ENCODE results near the gene MRAP.
A peak's percentile ranks its signal among the peaks of the same experiment; 100 is the strongest.

MRAP gene

DNA sequence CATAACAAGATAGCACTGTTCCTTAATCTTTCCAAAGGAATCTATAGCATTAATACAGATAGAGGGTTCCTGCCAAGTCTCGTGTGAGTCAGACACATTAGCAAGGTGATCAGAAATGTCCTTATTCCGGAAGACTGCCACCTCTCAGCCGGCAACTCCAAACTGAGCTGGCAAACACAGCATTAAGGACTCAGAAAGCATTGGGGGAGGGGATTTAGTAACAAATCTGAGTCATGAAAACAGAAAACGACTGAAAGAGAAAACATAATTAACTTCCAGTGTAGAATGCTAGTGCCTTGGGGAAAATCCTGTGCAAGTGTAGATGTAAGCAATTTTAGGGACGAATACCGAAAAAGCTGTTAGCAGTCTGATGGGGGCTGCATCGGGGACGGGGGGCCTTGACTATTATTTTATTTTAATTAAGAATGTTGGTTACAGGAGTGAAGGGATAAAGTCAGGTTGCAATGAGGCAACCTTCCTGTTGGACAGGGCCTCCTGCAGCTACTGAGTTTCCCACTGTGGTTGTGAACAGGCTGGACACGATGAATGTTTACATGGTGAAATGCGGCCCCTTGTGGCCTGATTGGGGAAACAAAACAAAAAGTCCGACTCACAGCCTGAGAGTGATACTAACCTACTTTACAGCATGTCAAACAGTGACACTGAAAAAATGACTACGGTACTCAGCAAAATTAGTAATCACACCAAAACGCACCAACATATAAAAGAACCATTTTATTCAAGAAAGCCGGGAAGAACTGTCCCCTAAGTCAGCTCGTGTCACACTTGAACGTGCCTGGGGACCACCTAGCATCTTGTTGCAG lies 40.5 kb upstream of the MRAP start (continued):
- no peak for TF ChIP-seq ZBTB11 (tag by site-specific recombination; conservative IDR thresholded peaks at IDR 0.05; ENCODE audit: low read depth)
- peak; percentile 85 for TF ChIP-seq ZNF660 (tag by site-specific recombination; IDR thresholded peaks at IDR 0.05)
- TF ChIP-seq YY2 (tag by site-specific recombination; IDR thresholded peaks at IDR 0.05): no peak
- no peak for TF ChIP-seq ZNF837 (tag by site-specific recombination; IDR thresholded peaks at IDR 0.05)
- no peak for TF ChIP-seq ZBTB21 (tag by site-specific recombination; IDR thresholded peaks at IDR 0.05)
- TF ChIP-seq ZNF692 (tag by site-specific recombination; IDR thresholded peaks at IDR 0.05): 0 out of 2 replicates have a peak, but pooled peaks have one; percentile 51
- peak; percentile 83 for TF ChIP-seq REST (tag by site-specific recombination; IDR thresholded peaks at IDR 0.05)
- no peak for TF ChIP-seq KLF1 (tag by site-specific recombination; IDR thresholded peaks at IDR 0.05)
- TF ChIP-seq, protein P1, sequence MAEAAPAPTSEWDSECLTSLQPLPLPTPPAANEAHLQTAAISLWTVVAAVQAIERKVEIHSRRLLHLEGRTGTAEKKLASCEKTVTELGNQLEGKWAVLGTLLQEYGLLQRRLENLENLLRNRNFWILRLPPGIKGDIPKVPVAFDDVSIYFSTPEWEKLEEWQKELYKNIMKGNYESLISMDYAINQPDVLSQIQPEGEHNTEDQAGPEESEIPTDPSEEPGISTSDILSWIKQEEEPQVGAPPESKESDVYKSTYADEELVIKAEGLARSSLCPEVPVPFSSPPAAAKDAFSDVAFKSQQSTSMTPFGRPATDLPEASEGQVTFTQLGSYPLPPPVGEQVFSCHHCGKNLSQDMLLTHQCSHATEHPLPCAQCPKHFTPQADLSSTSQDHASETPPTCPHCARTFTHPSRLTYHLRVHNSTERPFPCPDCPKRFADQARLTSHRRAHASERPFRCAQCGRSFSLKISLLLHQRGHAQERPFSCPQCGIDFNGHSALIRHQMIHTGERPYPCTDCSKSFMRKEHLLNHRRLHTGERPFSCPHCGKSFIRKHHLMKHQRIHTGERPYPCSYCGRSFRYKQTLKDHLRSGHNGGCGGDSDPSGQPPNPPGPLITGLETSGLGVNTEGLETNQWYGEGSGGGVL (tag by site-specific recombination; IDR thresholded peaks at IDR 0.05): no peak
- TF ChIP-seq ZNF449 (tag by site-specific recombination; IDR thresholded peaks at IDR 0.05): no peak
- no peak for TF ChIP-seq ZNF140 (tag by site-specific recombination; IDR thresholded peaks at IDR 0.05)
- TF ChIP-seq ZNF354C (tag by site-specific recombination; IDR thresholded peaks at IDR 0.05; ENCODE audit: borderline replicate concordance, low read depth): no peak
- no peak for TF ChIP-seq ZNF239 (tag by site-specific recombination; IDR thresholded peaks at IDR 0.05)
- TF ChIP-seq ZNF184 (tag by site-specific recombination; IDR thresholded peaks at IDR 0.05): peak; percentile 43; the same call in 1 of the 2 replicates
- no peak for TF ChIP-seq ZNF707 (tag by site-specific recombination; IDR thresholded peaks at IDR 0.05)
- no peak for TF ChIP-seq ZNF211 (tag by site-specific recombination; IDR thresholded peaks at IDR 0.05; ENCODE audit: low read depth)
- TF ChIP-seq ZBTB17 (tag by site-specific recombination; IDR thresholded peaks at IDR 0.05): peak; percentile 45
- no peak for TF ChIP-seq KLF8 (tag by site-specific recombination; IDR thresholded peaks at IDR 0.05)
- peak; percentile 28; the same call in 1 of the 2 replicates for TF ChIP-seq SCRT2 (tag by site-specific recombination; IDR thresholded peaks at IDR 0.05)
- TF ChIP-seq ZNF621 (tag by site-specific recombination; IDR thresholded peaks at IDR 0.05): no peak
- peak; percentile 70 for TF ChIP-seq ZNF600 (tag by site-specific recombination; IDR thresholded peaks at IDR 0.05)
- no peak for TF ChIP-seq ZNF585B (tag by site-specific recombination; IDR thresholded peaks at IDR 0.05)
- peak; percentile 48 for TF ChIP-seq ZIC2 (tag by site-specific recombination; IDR thresholded peaks at IDR 0.05)
- no peak for TF ChIP-seq ZFP41 (tag by site-specific recombination; IDR thresholded peaks at IDR 0.05; ENCODE audit: borderline replicate concordance)
- peak; percentile 67 for TF ChIP-seq GLIS1 (tag by site-specific recombination; IDR thresholded peaks at IDR 0.05)
- no peak for TF ChIP-seq SP7 (tag by site-specific recombination; IDR thresholded peaks at IDR 0.05)
- no peak for TF ChIP-seq ZNF791 (tag by site-specific recombination; IDR thresholded peaks at IDR 0.05)
- no peak for TF ChIP-seq ZNF248 (tag by site-specific recombination; IDR thresholded peaks at IDR 0.05)

Data from HEK293 (cell line).